ENCODE data around the gene EFNA5. TPM values are rescaled to one million over a fixed set of nuclear protein-coding genes. Genes with fewer than 3 reads are reported as not detected.

Gene EFNA5
- total and polyA plus RNA-seq, 4 donors: 0.14 to 0.93 (median 0.54) TPM

- peaks cover 0 to 19% (median 6%) of the 10 kb centered on the region in 4 donors for H3K27me3 ChIP-seq (ENCODE audit: control insufficient read depth in 4 of 4, insufficient read depth in 4 of 4, low read length in 3 of 4)
- no peak overlapping the region for H3K27ac ChIP-seq (ENCODE audit: low read depth in 1 of 2, low read length in 2 of 2)
- no peak for TF ChIP-seq EGR1 (IDR thresholded peaks at IDR 0.05; ENCODE audit: low read depth in 2 of 2)
- TF ChIP-seq RXRA (IDR thresholded peaks at IDR 0.05): no peak
- TF ChIP-seq JUND (IDR thresholded peaks at IDR 0.05): no peak
- no peak for TF ChIP-seq HNF4A (conservative IDR thresholded peaks at IDR 0.05)
- no peak for TF ChIP-seq ZBTB33 (IDR thresholded peaks at IDR 0.05)
- TF ChIP-seq FOXA2 (IDR thresholded peaks at IDR 0.05): no peak
- no peak for TF ChIP-seq CTCF (IDR thresholded peaks at IDR 0.05; ENCODE audit: low read depth, low read length, missing input control)
- no peak for TF ChIP-seq NR2F2 (IDR thresholded peaks at IDR 0.05)
- no peak for TF ChIP-seq ATF3 (IDR thresholded peaks at IDR 0.05)
- TF ChIP-seq MAX (IDR thresholded peaks at IDR 0.05): no peak
- TF ChIP-seq YY1 (IDR thresholded peaks at IDR 0.05): no peak
- TF ChIP-seq REST (IDR thresholded peaks at IDR 0.05): no peak
- no peak for TF ChIP-seq TAF1 (conservative IDR thresholded peaks at IDR 0.05)
- TF ChIP-seq FOXA1 (IDR thresholded peaks at IDR 0.05): no peak
- no peak for TF ChIP-seq SP1 (IDR thresholded peaks at IDR 0.05)
- no peak for TF ChIP-seq RAD21 (IDR thresholded peaks at IDR 0.05)
- no peak for TF ChIP-seq HNF4G (IDR thresholded peaks at IDR 0.05)
- TF ChIP-seq GABPA (IDR thresholded peaks at IDR 0.05 in 1 of 2, conservative IDR thresholded peaks at IDR 0.05 in 1 of 2): no peak
- no peak overlapping the region for H3K9ac ChIP-seq (ENCODE audit: low read depth in 1 of 2, low read length in 2 of 2)
- DNase-seq (ENCODE audit: low spot score): no peak
- H3K36me3 ChIP-seq (ENCODE audit: control insufficient read depth in 4 of 4, insufficient read depth in 3 of 4, low read depth in 1 of 4, low read length in 3 of 4): no peaks in the 10 kb centered on the region
- H3K4me3 ChIP-seq (ENCODE audit: low read depth in 1 of 3, low read length in 3 of 3): no peak overlapping the region
- H3K9me3 ChIP-seq (ENCODE audit: control insufficient read depth in 4 of 4, low read length in 3 of 4): no peaks in the 10 kb centered on the region
- WGBS: 91% methylated on average over 2 of the region's 2 CpGs
- peaks cover 2 to 19% (median 11%) of the 10 kb centered on the region in 4 donors for H3K4me1 ChIP-seq (ENCODE audit: control insufficient read depth in 4 of 4, insufficient read depth in 4 of 4, low read length in 3 of 4)
Observed at GRCh38 chr5:107665036-107665570, 5.6 kb downstream of the EFNA5 start.

All from liver (tissue), 9 donors.